HG02763 (cell line): Measurements from ENCODE around the gene KBTBD6.
A peak's percentile ranks its signal among the peaks of the same experiment; 100 is the strongest.
"Not testable (repeated sequence)": the region's sequence is repeated elsewhere in the genome, so short reads cannot be mapped to it uniquely, and the experiment has no call there.

Source experiments
- ATAC-seq: cut with Tn5 transposase; IDR thresholded peaks from one replicate; pipeline ENCODE4 v1.9.1; 2021; ENCODE audit warnings: mild to moderate bottlenecking, moderate library complexity; ENCODE audit not compliant: unreplicated experiment

The KBTBD6 gene, protein sequence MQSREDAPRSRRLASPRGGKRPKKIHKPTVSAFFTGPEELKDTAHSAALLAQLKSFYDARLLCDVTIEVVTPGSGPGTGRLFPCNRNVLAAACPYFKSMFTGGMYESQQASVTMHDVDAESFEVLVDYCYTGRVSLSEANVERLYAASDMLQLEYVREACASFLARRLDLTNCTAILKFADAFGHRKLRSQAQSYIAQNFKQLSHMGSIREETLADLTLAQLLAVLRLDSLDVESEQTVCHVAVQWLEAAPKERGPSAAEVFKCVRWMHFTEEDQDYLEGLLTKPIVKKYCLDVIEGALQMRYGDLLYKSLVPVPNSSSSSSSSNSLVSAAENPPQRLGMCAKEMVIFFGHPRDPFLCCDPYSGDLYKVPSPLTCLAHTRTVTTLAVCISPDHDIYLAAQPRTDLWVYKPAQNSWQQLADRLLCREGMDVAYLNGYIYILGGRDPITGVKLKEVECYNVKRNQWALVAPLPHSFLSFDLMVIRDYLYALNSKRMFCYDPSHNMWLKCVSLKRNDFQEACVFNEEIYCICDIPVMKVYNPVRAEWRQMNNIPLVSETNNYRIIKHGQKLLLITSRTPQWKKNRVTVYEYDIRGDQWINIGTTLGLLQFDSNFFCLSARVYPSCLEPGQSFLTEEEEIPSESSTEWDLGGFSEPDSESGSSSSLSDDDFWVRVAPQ

DNA sequence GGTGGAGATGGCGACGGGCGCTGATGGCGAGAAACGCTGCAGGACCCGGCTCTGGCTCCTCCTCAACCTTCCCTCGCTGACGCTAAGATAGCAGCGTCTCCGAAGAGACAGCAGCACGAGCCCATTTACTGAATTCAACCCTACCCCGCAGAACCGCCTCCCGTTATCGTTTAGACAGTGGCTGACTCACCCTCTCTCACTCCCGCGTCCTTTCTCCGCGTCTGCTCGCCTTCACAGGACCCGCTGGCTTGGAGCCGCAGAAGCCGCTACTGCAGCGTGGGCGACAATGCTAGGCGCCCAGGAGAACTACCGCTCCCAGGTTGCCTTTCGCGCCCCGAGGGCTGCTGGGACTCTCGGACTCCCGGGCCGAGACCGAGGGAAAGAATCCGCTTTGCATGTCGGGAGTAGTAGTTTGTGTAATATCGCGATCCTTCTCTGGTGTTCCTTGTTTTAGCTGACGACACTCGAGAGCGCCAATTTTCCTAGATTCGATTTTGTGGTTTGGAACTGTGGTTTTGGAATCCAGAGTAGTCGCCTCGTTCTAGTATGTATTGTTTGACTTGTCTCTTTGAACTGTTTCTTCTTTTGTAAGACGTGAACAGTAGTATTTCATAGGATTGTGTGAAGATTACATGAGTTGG is at the start of gene KBTBD6:
Gene KBTBD6, minus strand, starts transcription at position 291 of the 641 bp plus-strand sequence. CDS start 291 bp downstream, outside the sequence.
- peak; percentile 97 for ATAC-seq

DNA sequence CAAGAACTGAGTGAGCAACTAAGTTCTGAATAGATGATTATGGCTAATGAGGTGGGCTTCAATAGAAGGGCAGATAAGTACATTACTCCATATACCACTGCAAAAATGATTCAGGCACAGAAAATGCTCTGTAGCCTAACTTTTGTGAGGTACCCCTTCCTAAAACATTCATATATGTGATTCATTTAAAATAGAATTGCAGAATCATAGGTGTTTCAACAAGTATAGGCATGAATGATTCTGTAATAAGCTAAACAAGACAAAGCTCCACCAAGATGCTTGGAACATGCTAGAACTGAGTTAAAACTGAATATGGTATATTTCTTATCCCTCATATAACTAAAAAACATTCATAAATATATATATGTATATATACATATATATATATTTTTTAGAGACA is 49.6 kb upstream of the KBTBD6 start:
- ATAC-seq, result no peak

DNA sequence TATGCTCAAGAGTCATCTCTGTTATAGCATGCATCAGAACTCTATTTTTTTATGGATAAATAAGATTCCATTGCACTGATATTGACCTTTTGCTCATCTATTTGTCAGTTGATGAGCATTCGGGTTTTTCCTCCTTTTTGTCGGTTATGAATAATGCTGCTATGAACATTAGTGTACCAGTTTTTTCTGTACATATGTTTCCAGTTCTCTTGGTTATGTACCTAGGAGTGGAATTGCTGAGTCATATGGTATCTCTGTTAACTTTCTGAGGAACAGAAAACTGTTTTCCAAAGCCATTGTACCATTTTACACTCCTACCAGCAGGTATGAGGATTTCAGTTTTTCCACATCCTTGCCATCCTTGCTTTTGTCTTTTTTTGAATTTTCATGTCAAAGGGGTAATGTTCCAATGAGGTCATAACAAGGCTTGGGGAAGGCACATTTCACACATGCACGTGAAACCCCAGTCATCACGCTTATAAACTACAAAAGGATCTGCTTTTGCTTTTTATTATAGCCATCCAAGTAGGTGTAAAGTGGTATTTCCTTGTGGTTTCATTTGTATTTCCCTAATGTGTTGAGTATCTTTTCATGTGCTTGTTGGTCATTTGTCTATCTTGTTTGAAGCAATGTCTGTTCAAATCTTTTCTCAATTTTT is 47.1 kb upstream of the KBTBD6 start:
- ATAC-seq, result no peak

DNA sequence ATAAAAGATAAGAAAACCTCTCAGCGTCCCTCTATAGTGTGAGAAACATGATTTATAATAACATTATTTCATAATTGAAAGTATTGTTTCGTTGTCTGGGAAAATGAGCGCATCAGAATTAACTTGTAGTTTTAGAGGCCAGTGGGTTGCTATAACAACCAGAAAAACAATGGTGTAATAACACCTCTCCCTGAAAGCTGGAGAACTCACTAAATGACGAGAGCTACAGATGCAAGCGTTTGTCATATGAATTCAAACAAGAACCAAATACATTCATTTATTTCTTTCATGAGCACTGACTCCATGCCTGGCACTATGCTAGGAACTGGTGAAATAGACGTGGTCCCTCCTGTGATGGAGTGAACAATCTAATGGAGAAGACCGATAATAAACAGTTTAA is 45.4 kb upstream of the KBTBD6 start:
- no peak for ATAC-seq

DNA sequence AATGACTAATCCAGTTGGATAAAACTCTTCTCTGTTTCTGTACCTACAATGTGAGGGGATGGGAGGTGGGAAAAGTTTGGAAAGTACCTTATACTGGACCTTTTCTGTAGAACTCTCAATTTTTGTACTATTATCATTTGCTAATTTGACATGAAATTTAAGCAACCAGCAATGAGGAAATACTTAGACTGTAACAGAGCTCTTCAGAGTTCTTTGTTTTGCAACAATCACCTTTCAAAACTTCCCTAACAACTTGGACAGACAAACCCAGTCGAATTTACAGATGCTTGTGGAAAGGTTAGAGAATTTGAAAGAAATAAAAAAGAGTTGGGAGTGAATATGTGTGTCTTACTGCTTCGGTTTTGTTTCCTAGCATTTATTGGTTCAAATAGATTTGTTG is 45.0 kb upstream of the KBTBD6 start:
- ATAC-seq, result no peak

DNA sequence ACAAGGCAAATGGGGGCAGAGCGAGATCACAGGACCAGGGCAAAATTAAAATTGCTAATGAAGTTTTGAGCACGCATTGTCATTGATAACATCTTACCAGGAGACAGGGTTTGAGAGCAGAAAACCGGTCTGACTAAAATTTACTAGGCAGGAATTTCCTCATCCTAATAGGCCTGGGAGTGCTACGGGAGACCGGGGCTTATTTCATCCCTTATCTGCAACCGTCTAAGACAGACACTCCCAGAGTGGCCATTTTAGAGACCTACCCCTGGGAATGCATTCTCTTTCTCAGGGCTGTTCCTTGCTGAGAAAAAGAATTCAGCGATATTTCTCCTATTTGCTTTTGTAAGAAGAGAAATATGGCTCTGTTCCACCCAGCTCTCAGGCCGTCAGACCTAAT is 43.0 kb upstream of the KBTBD6 start:
- ATAC-seq, result not testable (repeated sequence)

DNA sequence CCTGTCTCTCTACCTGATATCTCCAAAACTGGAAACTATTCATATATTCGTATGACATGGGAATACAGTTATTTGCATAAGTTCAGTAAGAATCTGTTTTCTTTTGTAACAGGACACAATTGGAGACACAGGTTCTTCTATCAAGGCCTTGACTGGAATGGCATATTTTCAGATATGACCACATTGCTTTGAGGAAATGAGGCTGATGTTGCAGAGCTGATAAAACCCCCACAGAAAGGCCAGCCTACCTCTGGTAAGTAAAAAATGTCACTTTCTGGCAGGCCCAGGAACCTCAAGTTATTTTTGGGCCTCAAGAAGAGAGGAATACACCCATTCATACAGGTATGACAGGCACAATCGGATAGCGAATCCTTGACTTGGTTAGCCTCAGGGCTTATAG is 29.5 kb upstream of the KBTBD6 start:
- ATAC-seq, result no peak

DNA sequence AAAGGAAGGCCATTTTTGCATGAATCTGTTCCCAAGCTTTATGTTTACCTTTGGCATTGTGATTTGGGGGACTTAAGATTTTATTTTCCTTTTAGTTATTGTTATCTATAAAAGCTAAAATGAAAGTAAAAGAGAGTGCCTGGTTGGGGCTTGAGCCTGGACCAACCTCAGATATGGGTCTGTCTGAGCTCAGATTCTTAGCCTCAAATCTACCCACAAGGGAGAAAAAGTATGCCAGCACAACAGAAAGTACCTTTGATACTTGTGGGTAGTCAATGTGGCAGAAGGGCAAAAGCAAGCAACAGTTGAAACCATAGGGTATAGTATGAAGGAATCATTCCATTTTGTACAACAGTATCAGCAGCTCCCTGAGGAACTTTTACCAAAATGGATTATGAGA is 26.6 kb upstream of the KBTBD6 start:
- ATAC-seq, result no peak

DNA sequence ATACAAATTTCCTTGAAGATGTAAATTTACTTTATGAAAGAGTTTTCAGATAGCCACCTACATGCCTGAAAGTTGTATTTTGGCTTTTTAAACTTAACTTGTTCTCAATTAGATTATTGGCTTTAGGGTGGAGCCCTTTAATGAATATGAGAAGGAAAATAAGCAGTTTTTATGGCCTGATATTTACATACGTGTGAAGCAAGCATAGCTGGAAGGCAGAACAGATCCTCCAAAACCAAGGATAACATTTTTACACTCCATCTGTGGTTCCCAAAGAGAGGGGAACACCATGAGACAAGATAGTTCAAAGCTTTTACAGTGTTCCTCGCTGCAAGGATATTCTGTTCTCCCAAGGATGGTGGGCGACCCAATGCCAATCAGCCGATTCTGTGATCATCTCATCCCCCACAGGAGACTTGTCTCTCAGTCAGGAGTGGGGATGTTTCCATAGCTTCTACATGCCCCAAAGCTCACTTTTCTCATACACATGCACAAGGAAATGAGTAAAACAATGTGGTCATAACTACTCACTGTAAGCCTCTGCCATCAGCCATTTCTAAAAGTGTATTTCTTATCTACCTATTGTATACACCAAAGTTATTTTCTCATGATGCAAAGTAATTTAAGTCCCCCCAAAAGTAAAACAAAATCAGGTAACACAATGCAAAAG is 24.6 kb upstream of the KBTBD6 start:
- no peak for ATAC-seq

DNA sequence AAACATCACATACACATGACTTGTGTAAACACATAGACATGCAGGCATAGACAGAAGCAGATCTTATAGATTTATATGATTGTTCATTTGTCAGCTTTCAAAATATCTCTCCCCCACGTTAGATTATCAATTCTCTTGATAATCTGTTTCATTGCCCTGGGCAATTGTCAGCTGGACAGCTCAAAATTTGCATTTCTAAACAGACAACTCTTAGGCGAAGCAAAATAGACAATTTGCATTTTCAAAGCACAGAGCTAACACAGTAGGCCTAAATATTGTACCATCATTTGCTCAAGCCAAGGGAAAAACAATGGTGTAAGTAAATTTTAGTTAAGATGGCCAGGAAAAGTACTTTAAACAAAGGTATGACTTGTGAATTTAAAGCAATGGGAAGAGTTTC is 24.0 kb upstream of the KBTBD6 start:
- no peak for ATAC-seq

DNA sequence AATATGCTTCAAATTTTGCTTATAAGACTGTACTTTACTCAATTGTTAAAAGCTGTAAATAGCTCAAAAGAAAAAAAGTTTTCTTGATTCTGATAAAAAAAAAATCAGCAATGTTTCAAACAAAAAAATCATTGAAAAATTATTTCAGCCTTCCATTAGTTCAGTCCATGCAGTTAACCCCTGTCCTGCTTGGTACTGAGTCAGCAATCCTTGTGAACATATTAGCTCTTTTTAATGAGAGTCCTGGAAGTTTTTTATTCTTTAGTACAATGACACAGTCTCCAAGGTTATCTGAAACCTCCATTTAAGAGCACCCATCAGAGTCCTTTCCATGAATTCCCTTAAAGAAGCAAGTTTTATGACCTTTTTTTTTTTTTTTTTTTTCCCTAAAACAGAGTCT is 21.4 kb upstream of the KBTBD6 start:
- no peak for ATAC-seq

DNA sequence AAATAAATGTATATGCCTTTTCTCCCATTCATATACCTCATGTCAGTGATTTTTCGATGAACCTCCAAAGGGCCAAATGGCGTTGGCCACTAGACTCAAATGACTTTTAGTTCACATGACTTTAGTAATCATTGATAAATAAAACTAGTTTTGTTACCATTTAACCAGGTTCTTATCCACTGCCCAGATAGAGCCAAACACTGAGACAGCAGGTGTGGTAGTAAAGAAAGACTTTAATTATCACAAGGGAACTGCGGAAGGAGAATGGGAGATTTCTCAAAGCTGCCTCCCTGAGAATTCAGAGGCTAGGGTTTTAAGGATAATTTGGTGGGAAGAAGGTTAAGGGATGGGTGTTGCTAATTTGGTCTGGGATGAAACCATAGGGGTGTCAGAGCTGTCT is 19.4 kb upstream of the KBTBD6 start:
- no peak for ATAC-seq

DNA sequence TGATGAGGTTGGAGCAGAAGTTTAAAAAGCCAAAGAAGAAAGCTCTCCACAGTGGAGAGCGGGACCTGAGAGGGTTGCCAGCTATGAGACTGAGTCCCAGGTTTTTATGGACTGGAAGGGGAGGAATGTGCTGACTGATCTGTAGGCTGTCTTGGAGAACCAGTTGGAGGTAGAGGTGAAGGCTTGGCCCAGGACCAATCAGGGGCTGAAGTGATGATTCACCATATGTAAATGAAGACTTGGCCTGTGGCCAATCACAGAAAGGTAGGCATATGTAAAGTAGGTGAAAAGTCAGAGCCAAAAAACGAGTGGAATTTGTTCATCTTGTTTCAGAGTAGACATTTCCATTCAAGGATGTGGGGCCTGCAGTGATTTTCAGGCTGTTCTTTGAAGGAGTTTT is 17.5 kb upstream of the KBTBD6 start:
- no peak for ATAC-seq

DNA sequence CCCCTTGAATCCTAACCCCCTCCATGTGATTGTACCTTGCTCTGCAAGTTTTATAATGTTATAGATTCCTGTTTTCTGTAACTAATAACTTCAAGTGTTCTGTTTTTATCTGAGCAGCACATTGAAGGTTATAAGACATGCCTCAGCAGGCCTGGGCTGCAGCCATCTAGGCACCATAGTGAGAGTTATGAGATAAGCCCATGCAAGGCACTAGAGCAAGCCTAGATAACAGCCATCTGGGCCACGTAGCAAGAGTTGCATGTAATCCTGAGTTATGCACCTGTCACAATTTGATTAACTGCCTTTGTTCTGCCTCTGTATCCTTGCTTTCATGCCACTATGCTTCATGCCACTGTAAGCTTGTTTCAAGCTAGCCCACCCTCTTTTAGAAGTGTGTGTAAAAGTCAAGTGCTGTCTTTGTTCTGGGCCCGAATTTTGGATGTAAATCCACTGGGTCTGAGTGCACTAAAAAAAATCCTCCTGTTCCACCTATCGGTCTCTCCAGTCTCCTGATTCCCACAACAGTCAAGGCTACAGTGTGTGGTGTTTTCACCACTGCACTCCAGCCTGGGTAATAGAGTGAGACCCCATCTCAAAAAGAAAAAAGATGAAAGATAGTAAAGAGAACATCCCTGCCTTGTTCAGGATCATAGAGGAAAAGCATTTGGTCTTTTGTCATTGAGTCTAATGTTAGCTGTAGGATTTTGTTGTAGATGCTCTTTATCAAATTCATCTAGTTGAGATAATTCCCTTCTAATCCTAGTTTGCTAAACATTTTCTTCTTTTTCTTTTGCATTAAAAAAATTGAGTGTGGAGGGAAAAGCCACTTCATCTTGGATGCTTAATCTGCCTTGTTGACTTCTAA is 16.0 kb upstream of the KBTBD6 start:
- ATAC-seq, result no peak

DNA sequence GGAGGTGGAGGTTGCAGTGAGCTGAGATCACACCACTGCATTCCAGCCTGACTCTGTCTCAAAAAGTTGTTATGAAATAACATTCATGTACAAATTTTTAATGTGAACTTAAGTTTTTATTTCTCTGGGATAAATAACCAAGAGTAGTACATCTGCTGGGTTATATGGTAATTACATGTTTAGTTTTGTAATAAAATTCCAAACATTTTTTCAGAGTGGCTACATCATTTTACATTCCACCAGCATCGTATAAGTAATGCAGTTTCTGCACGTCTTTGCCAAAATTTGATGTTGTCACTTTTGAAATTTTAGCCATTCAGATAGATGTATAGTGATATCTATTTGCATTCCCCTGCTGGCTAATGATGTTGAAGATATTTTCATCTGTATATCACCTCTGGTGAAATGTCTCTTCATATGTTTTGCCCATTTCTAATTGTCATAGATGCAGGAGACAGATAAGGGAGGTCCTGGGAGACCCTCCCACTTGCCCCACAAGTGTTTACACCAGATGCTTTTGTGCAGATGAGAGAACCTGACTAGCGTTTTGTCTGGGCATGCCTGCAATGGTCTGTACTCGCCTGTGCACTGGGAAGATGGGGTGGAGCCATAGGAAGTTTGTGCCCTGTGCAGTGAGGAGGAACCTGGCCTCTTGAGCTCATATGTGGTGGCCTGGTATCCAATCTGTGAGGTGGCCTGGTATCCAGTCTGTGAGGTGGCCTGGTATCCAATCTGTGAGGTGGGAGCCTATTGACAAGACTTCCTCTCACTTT is 12.7 kb upstream of the KBTBD6 start:
- ATAC-seq, result no peak

DNA sequence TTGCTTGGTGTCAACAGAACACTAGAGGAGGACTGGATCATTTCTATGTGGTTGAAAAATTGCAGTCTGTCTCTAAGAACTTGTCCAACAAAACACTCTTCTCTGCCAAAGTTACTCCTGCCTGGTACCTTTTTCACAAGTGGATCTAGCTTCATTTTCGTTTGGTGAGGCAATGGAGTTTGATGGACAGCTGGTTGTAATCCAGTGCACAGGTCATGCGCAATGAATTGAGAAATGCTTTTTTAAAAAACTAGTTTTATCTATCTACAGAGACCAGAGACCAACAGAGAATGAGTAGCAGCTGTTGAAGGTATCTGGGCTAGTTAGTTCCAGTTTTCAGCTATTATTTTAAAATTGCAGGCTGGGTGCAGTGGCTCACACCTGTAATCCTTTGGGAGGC is 12.0 kb upstream of the KBTBD6 start:
- no peak for ATAC-seq

DNA sequence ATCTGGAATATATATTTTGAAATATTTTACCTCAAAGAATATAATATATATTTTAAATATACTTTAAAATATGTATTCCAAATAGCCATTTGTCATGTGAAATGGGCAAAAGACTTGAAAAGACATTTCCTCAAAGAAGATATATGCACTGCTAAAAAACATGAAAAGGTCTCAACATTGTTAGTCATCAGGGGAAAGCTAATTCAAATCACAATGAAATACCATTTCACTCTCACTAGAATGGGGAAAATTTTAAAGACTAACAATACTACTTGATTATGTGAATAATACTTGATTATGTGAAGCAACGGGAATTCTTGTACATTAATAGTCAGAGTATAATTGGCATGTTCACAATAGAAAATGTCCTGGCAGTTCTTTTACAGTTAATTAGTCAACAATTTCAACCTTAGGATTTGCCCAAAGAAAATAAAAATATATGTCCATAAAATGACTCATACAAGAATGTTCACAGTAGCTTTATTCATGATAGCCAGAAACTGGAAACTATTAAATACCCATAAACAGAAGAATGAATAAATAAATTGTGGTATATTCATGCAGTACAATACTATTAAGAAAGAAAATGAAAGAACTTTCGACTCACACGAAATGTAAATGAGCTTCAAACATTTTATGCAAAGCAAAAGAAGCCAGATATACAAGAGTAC is 6.8 kb upstream of the KBTBD6 start:
- no peak for ATAC-seq

DNA sequence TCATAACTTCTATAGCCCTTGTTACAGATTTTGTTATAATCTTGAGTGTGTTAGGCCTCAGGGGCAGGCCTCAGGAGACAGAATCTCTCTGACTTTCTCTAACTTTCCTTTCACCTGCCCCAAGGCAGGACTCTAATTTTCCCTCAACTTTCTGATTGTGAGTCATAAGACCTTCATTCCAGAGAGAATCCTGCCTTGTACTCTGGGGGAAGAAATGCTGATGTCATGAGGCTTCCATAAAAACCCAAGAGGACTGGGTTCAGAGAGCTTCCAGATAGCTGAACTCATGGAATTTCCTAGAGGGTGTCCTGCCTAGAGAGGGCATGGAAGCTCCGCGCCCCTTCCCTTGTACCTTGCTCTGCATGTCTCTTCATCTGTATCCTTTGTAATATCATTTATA is 5.3 kb upstream of the KBTBD6 start:
- ATAC-seq, result no peak

DNA sequence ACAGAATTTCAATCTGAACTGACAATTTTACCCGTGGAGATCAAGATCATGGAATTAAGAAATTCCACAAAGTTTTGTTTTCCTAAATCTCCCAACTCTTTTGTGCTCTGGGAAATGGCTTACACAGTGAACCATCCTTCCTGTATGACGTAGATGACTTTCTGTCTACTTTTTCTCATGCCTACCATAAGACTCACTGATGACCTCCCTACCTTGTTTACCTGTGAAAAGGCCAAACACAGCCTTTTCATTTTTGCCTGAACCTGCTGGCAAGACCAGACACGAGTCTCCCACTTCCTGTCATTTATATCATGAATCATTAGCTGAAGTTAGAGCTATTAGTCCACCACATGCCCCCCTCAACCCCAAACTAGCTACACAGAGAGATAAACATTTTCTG is 4.6 kb upstream of the KBTBD6 start:
- ATAC-seq, result no peak
